CD4-positive, alpha-beta T cell treated with Interleukin-1 beta for 1 hour (primary cell): ENCODE measurements around the gene APOC1.

Source experiments
- DNase-seq, 2 donors: peaks; one replicate each; pipeline ENCODE4 v3.0.0-alpha.2; 2020 to 2022

The APOC1 gene

GRCh38 chr19:44957526-44957925 lies 43.1 kb downstream of the APOC1 start:
- no peak for DNase-seq

- no peak for DNase-seq
Measured at GRCh38 chr19:44958090-44958489, 43.7 kb downstream of the APOC1 start.

- no peak for DNase-seq
Measured at GRCh38 chr19:44959691-44960090, 45.3 kb downstream of the APOC1 start.

DNA sequence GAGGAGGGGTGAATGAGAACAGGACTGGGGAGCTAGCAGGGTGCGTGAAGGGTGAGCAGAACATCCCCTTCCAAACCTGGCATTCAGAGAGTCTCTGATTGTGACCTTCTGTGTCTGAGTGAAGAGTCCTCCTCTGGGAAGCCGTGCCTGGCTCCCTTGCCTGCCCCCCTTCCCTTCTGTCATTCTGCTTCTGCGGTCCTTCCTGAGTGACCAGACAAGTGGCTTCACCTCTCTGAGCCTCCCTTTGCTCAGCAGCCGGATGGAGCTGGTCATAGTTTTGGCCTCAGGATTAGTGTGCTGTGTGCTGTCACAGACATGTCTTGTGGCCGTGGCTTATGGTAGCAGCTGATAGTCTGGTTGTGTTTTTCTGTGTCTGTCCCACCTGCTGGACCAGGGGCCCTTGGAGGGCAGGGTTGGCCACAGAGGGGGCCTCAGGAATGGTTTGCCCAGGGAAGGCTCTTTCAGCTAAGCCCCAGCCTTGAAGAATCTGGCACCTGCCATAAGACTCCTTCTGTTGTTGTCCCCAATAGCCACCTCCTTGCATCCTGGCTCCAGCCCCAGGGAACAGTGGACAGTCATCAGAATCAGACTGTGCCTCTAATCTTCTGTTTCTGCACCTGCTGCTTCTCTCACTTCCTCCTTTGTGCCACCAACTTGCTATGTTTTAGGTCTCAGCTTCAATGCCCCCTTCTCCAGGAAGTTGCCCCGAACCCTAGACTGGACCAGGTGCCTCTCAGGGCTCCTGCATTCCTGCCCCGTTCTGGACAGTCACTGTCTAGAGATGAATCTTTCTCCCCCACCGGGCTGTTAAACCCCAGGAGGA lies 46.7 kb downstream of the APOC1 start:
- DNase-seq: peak in 1 of 2 donors; percentile 22

- DNase-seq: no peak
Measured at GRCh38 chr19:44961821-44962220, 47.4 kb downstream of the APOC1 start.

DNA sequence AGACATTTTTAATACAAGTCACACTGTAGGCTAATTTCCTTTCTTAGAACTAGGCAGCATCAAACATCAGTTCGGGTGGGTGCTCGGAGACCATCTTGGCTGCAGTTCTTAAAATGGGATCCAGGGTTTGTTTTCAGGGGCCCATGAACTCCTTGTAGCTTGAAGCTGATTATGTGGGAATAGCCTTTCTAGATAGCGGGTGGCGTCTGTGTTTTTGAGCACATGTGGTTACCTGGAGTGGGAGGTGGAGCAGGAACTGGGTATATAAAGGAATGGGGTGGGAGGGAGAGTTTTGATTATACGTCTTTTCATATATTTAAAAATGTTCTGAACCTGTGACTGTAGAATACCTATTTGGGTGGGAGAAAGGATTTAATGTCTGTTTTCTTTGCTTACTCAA lies 53.7 kb downstream of the APOC1 start:
- no peak for DNase-seq

DNA sequence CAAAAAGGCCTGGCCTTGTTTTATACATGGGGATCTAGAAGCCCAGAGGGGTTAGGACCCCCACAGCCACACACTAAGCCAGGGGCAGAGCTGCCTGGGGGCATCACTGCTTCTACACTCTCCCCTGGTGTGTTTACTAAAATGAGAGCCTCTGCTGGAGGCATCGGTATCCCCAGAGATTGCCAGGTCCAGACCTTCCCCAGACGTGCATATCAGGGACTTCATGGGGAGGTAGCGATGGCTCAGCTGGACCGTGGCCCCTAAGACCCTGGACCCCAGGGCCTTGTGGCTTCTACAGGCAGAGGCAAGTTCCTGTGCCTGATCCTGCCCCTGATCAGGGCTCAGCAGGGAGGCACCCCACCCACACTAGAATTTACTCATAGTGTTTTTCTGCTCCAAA lies 54.3 kb downstream of the APOC1 start:
- no peak for DNase-seq
